Endothelial cell of umbilical vein (primary cell): Measurements from ENCODE around the gene VTI1A. TPM values are rescaled to one million over a fixed set of nuclear protein-coding genes. Genes with fewer than 3 reads are reported as not detected.

Experiments
- BruUV-seq: library from RNA; stranded (reverse); fragments of 400-500 nt; replicated peaks from 2 replicates; lab custom pipeline; 2021; lab: Mats Ljungman, UMichigan
- CTCF ChIA-PET: fragments of 300-600, 350-600 bp; sonication (Branson Sonifier 250); formaldehyde crosslinking; loops from one replicate; lab custom pipeline; 2021; ENCODE audit warnings: antibody characterized with exemption, inconsistent platforms; lab: Charles Lee
- POLR2A ChIA-PET: fragments of 300-600, 350-600 bp; sonication (Branson Sonifier 250); formaldehyde crosslinking; loops from one replicate; lab custom pipeline; 2021; ENCODE audit warnings: antibody characterized with exemption, inconsistent platforms; lab: Charles Lee
- DNase-seq: peaks from one replicate; pipeline ENCODE4 v3.0.0-alpha.2; 2011; ENCODE audit warnings: low read depth, low spot score
- FAIRE-seq: peaks from 2 replicates; lab custom pipeline; 2011; peaks lifted over from hg19 to GRCh38; lab: Jason Lieb, UNC
- H2AFZ ChIP-seq: 2 replicates; pipeline ENCODE4 v1.6.0; 2012; ENCODE audit warnings: low read depth, low read length, control low read depth, inconsistent platforms
- H3K27ac ChIP-seq: 2 replicates; pipeline ENCODE4 v1.5.1; 2011; ENCODE audit warnings: low read depth, mild to moderate bottlenecking, control low read depth, low read length, moderate library complexity; ENCODE audit not compliant: insufficient read depth
- H3K27me3 ChIP-seq, 2 experiments: 2 replicates each; pipeline versions ENCODE4 v1.6.0 to v1.6.1; 2011; ENCODE audit warnings: low read length in 2 of 2, mixed read lengths in 1 of 2; ENCODE audit not compliant: control insufficient read depth in 2 of 2, insufficient read depth in 2 of 2
- H3K36me3 ChIP-seq, 2 experiments: 2 replicates in 1 of 2; 3 replicates in 1 of 2; pipeline ENCODE4 v1.5.1; 2011; ENCODE audit warnings: low read length in 2 of 2, mild to moderate bottlenecking in 1 of 2, moderate library complexity in 1 of 2; ENCODE audit not compliant: control insufficient read depth in 2 of 2, insufficient read depth in 2 of 2; ENCODE audit errors: extremely low read depth in 1 of 2
- H3K4me1 ChIP-seq: 3 replicates; pipeline ENCODE4 v1.5.1; 2011; ENCODE audit warnings: mild to moderate bottlenecking, low read length; ENCODE audit not compliant: control insufficient read depth, insufficient read depth; ENCODE audit errors: extremely low read depth
- H3K4me2 ChIP-seq: 2 replicates; pipeline ENCODE4 v1.6.1; 2011; ENCODE audit warnings: low read length, control low read depth, mixed read lengths; ENCODE audit not compliant: insufficient read depth
- H3K4me3 ChIP-seq, 3 experiments: fragments of 200-600 bp in 1 of 3; sonication (generic), shearing (Covaris generic) in 1 of 3; replicated peaks in 1 of 3; 2 replicates each; pipeline ENCODE4 v1.5.1; 2011 to 2016; ENCODE audit warnings: control low read depth in 3 of 3, low read length in 3 of 3, mild to moderate bottlenecking in 2 of 3, inconsistent platforms in 1 of 3, low read depth in 1 of 3, moderate library complexity in 1 of 3; ENCODE audit not compliant: insufficient read depth in 1 of 3
- H3K79me2 ChIP-seq: 2 replicates; pipeline ENCODE4 v1.6.0; 2012; ENCODE audit warnings: low read length, inconsistent platforms; ENCODE audit not compliant: control insufficient read depth, insufficient read depth
- H3K9ac ChIP-seq: replicated peaks from 2 replicates; pipeline ENCODE3; 2011; ENCODE audit warnings: low read length, control low read depth; ENCODE audit not compliant: insufficient read depth; ENCODE audit errors: extremely low read depth
- H3K9me1 ChIP-seq: replicated peaks from 3 replicates; pipeline ENCODE4 v1.6.0; 2011; ENCODE audit warnings: mild to moderate bottlenecking, low read length; ENCODE audit not compliant: control insufficient read depth, insufficient read depth; ENCODE audit errors: extremely low read depth
- H3K9me3 ChIP-seq: replicated peaks from 2 replicates; pipeline ENCODE4 v1.5.1; 2012; ENCODE audit warnings: low read length, inconsistent platforms; ENCODE audit not compliant: control insufficient read depth, insufficient read depth
- H4K20me1 ChIP-seq: replicated peaks from 2 replicates; pipeline ENCODE3; 2011; ENCODE audit warnings: mild to moderate bottlenecking, low read length; ENCODE audit not compliant: control insufficient read depth, insufficient read depth; ENCODE audit errors: extremely low read depth
- EZH2 ChIP-seq: IDR thresholded peaks from 2 replicates; pipeline ENCODE4 v1.6.1; 2012; ENCODE audit warnings: borderline replicate concordance, low read depth, mild to moderate bottlenecking, moderate library complexity, low read length, inconsistent platforms; ENCODE audit not compliant: severe bottlenecking
- FOS ChIP-seq: IDR thresholded peaks from 2 replicates; pipeline ENCODE4 v1.6.1; 2011; ENCODE audit warnings: mild to moderate bottlenecking, low read length, moderate library complexity, borderline replicate concordance; ENCODE audit not compliant: insufficient read depth
- GATA2 ChIP-seq: IDR thresholded peaks from 2 replicates; pipeline ENCODE4 v1.7.0; 2011; ENCODE audit warnings: low read depth, mild to moderate bottlenecking, moderate library complexity, mixed read lengths, low read length; ENCODE audit not compliant: insufficient read length, insufficient read depth
- JUN ChIP-seq: IDR thresholded peaks from 2 replicates; pipeline ENCODE4 v1.6.1; 2011; ENCODE audit warnings: borderline replicate concordance, low read depth; ENCODE audit not compliant: insufficient read length, insufficient read depth
- MYC ChIP-seq: IDR thresholded peaks from one replicate; pipeline ENCODE4 v1.6.1; 2011; ENCODE audit warnings: mild to moderate bottlenecking, low read depth, low read length
- POLR2A ChIP-seq: IDR thresholded peaks from 2 replicates; pipeline ENCODE4 v1.6.1; 2012; ENCODE audit warnings: low read depth, mild to moderate bottlenecking, control low read depth, low read length
- POLR2AphosphoS5 ChIP-seq: IDR thresholded peaks from 2 replicates; pipeline ENCODE4 v1.6.1; 2012; ENCODE audit warnings: low read depth, mild to moderate bottlenecking, control low read depth, low read length, moderate library complexity; ENCODE audit not compliant: insufficient read depth
- dilution Hi-C: fragments of 300-500 bp; cut with MboI; formaldehyde crosslinking; loops from one replicate; pipeline ENCODE4 v1.15.0; 2019; ENCODE audit warnings: low sequenced_read_pairs; ENCODE audit not compliant: extremely low pct_ligation_motif_present
- intact Hi-C: fragments of 100-400 bp; cut with micrococcal nuclease; formaldehyde crosslinking; loops from one replicate; pipeline ENCODE4 v1.10.0; 2022
- polyA plus RNA-seq, 4 experiments: library from polyadenylated mRNA; depleted of rRNA in 3 of 4; stranded (reverse) in 3 of 4; unstranded in 1 of 4; fragments of >200 nt; gene quantifications; 2 replicates each; pipeline versions ENCODE4 v1.2.1 to v1.2.3, GENCODE V29; 2011 to 2012; ENCODE audit warnings: missing spikeins in 1 of 4
- total RNA-seq: library from RNA; stranded (reverse); gene quantifications from 2 replicates; pipeline ENCODE4 v1.2.3, GENCODE V29; 2021
- TF ChIP-seq, protein P1 (sequence below): IDR thresholded peaks from 2 replicates; pipeline ENCODE4 v1.6.1; 2011; ENCODE audit not compliant: insufficient read depth, insufficient read length
- TF ChIP-seq, protein P2 (sequence below), 2 donors: IDR thresholded peaks; 1 replicate in 1 of 2; 2 replicates in 1 of 2; pipeline ENCODE4 v1.5.1; 2011; ENCODE audit warnings: low read length in 2 of 2, mild to moderate bottlenecking in 2 of 2, moderate library complexity in 2 of 2, control low read depth in 1 of 2, inconsistent platforms in 1 of 2, low read depth in 1 of 2; ENCODE audit not compliant: insufficient read depth in 1 of 2; ENCODE audit errors: extremely low read depth in 1 of 2

Gene VTI1A
- total and polyA plus RNA-seq, 2 donors (not counting 3 experiments of a cell fraction or from before 2014, with no cell fraction given): 10.8 to 35.6 TPM

DNA sequence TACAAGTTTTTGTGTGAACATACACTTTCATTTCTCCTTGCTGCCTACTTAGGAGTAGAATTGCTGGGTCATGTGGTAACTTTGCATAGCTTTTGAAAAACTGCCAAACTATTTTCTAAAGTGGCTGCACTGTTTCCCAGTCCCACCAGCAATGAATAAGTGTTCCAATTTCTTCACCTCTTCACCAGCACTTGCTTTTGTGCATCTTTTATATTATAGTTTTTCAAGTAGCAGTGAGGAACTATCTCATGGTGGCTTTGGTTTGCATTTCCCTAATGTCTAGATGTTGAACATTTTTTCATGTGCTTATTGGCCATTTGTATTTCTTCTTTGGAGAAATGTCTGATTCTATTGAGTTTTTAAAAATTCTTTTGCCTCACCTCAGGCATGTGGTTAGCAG is 273.2 kb downstream of the VTI1A start:
- intact Hi-C loops: loop anchor here (2.0 kb wide), 1 partner anchor 231 kb away; the partner anchor contains the start of gene TCF7L2

More for the DNA sequence above, 273.2 kb downstream of the VTI1A start:
- no peak for FAIRE-seq
- dilution Hi-C loops: no loop called here
- H3K9ac ChIP-seq: no peak overlapping the region
- no peak overlapping the region for H3K4me2 ChIP-seq
- no peaks in the 10 kb centered on the region for H3K36me3 ChIP-seq
- H3K79me2 ChIP-seq: no peaks in the 10 kb centered on the region
- ChIA-PET CTCF (interaction anchor here (1.4 to 5.1 kb wide), 2 partner anchors 379 to 665 kb away, joined by 3 to 25 read pairs; no protein-coding TSS in a partner anchor), POLR2A (no interaction called here)
- no TSS peak for BruUV-seq
- H3K9me3 ChIP-seq: no peaks in the 10 kb centered on the region
- H4K20me1 ChIP-seq: no peaks in the 10 kb centered on the region
- no peak overlapping the region for H2AFZ ChIP-seq
- H3K9me1 ChIP-seq: no peaks in the 10 kb centered on the region
- H3K27ac ChIP-seq: no peak overlapping the region
- no peak overlapping the region for H3K4me3 ChIP-seq
- H3K27me3 ChIP-seq: no peaks in the 10 kb centered on the region
- no peak for DNase-seq
- TF ChIP-seq POLR2A (no peak), EZH2 (no peak), FOS (no peak), JUN (no peak), GATA2 (no peak), POLR2AphosphoS5 (no peak), MYC (no peak)
- TF ChIP-seq, protein P1, sequence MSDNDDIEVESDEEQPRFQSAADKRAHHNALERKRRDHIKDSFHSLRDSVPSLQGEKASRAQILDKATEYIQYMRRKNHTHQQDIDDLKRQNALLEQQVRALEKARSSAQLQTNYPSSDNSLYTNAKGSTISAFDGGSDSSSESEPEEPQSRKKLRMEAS: no peak
- TF ChIP-seq, protein P2, sequence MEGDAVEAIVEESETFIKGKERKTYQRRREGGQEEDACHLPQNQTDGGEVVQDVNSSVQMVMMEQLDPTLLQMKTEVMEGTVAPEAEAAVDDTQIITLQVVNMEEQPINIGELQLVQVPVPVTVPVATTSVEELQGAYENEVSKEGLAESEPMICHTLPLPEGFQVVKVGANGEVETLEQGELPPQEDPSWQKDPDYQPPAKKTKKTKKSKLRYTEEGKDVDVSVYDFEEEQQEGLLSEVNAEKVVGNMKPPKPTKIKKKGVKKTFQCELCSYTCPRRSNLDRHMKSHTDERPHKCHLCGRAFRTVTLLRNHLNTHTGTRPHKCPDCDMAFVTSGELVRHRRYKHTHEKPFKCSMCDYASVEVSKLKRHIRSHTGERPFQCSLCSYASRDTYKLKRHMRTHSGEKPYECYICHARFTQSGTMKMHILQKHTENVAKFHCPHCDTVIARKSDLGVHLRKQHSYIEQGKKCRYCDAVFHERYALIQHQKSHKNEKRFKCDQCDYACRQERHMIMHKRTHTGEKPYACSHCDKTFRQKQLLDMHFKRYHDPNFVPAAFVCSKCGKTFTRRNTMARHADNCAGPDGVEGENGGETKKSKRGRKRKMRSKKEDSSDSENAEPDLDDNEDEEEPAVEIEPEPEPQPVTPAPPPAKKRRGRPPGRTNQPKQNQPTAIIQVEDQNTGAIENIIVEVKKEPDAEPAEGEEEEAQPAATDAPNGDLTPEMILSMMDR (IDR thresholded peaks at IDR 0.05; ENCODE audit: extremely low read depth in 1 of 2, insufficient read depth in 1 of 2, low read depth in 1 of 2, low read length in 2 of 2): no peak
- H3K4me1 ChIP-seq: no peaks in the 10 kb centered on the region
